Daoy (cell line): ENCODE data around the gene MYCBP2. TPM values are rescaled to one million over a fixed set of nuclear protein-coding genes. Genes with fewer than 3 reads are reported as not detected.

Experiments used
- total RNA-seq: library from RNA; depleted of rRNA; stranded (reverse); fragments of >200 nt; shearing (Covaris generic); gene quantifications from 2 replicates; pipeline ENCODE4 v1.2.3, GENCODE V29; 2014; rRNA removed

MYCBP2 gene
- total RNA-seq, 1 experiment from 2014 or later = 16.8 TPM

Other genes starting within 250 kb of the MYCBP2 start
- gene SCEL, start 208.6 kb upstream of the MYCBP2 start, total RNA-seq = 0.29 TPM in 1 of 2 replicates, not detected in the other